Activated CD4-positive, alpha-beta memory T cell treated with anti-CD3 and anti-CD28 coated beads for 36 hours (primary cell): ENCODE measurements around the gene SERPINA4. TPM values are rescaled to one million over a fixed set of nuclear protein-coding genes. Genes with fewer than 3 reads are reported as not detected.

Source experiments
- CTCF ChIA-PET: fragments of 350-600 bp; sonication (Branson Sonifier 250); formaldehyde crosslinking; loops from one replicate; lab custom pipeline; 2021; ENCODE audit warnings: antibody characterized with exemption, inconsistent platforms; lab: Charles Lee
- POLR2A ChIA-PET: fragments of 350-600 bp; sonication (Branson Sonifier 250); formaldehyde crosslinking; loops from one replicate; lab custom pipeline; 2021; ENCODE audit warnings: antibody characterized with exemption; lab: Charles Lee
- DNase-seq: peaks from one replicate; pipeline ENCODE4 v3.0.0-alpha.2; 2020
- H3K27ac Mint-ChIP-seq: one replicate; pipeline ENCODE4 v1.8.0; 2021; ENCODE audit warnings: mixed read lengths
- H3K27me3 Mint-ChIP-seq: one replicate; pipeline ENCODE4 v1.8.0; 2021; ENCODE audit warnings: mixed read lengths
- H3K36me3 Mint-ChIP-seq: one replicate; pipeline ENCODE4 v1.8.0; 2021; ENCODE audit warnings: mixed read lengths
- H3K4me1 Mint-ChIP-seq: one replicate; pipeline ENCODE4 v1.8.0; 2021; ENCODE audit warnings: low read depth, mixed read lengths
- H3K4me3 Mint-ChIP-seq: one replicate; pipeline ENCODE4 v1.8.0; 2021; ENCODE audit warnings: mild to moderate bottlenecking, mixed read lengths
- H3K9me3 Mint-ChIP-seq: one replicate; pipeline ENCODE4 v1.8.0; 2021; ENCODE audit warnings: mixed read lengths
- intact Hi-C: fragments of 100-400 bp; cut with micrococcal nuclease; formaldehyde crosslinking; loops from one replicate; pipeline ENCODE4 v1.15.1; 2023
- total RNA-seq, 2 experiments: library from RNA; stranded (reverse); gene quantifications; one replicate each; pipeline ENCODE4 v1.2.3, GENCODE V29; 2021

The SERPINA4 gene
- total RNA-seq, 2 experiments from 2014 or later, result not detected

DNA sequence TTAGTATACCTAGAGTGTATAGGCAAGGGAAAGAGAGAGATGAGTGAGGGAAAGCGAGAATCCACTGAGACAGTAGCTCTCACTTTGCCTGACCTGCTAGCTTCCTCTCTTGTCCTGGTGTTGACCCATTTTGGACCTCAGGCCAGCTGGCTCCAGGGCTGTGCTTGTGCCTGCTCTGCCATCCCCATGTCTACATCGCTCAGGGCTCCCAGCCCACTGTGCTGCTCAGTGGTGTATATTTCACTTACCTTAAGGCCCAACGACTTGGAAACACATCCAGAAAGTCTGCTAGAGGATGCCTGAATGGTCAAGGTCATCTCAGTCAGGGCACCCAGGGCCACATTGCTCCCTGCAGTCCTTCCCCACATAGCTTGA lies 964 bp upstream of the SERPINA4 start:
- ChIA-PET POLR2A (no interaction called here), CTCF (interaction anchor here (0.9 to 1.0 kb wide), 2 partner anchors 11 to 14 kb away, joined by 3 to 4 read pairs; no protein-coding TSS in a partner anchor)
- no peaks in the 10 kb centered on the region for H3K36me3 Mint-ChIP-seq
- no peak overlapping the region for H3K4me3 Mint-ChIP-seq
- intact Hi-C loops, result no loop called here
- peaks cover 10% of the 10 kb centered on the region for H3K27me3 Mint-ChIP-seq
- no peaks in the 10 kb centered on the region for H3K4me1 Mint-ChIP-seq
- no peak overlapping the region for H3K27ac Mint-ChIP-seq
- no peak for DNase-seq
- peaks cover 3% of the 10 kb centered on the region for H3K9me3 Mint-ChIP-seq

DNA sequence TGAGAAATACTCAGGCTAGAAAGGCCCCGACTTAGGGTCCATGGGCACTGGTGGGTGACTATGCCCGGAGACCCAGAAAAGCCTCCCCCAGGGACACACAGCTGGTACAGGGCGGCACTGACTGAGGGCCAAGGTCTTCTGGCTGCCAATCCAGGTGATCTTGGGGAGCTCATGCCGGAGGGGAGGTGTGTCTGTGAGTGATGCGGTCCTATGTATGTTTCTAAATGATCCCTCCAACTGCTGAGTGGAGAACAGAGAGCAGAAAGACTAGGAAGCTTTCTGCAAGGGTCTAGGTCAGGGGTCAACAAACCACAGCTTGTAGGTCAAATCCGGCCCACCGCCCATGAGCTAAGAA lies 391 bp downstream of the SERPINA4 start:
- Mint-ChIP-seq H3K36me3 (no peaks in the 10 kb centered on the region), H3K4me1 (no peaks in the 10 kb centered on the region), H3K27me3 (peaks cover 8% of the 10 kb centered on the region), H3K9me3 (no peaks in the 10 kb centered on the region), H3K4me3 (no peak overlapping the region), H3K27ac (no peak overlapping the region)
- intact Hi-C loops, result no loop called here
- CTCF ChIA-PET, result interaction anchor here (1.6 kb wide), 1 partner anchor 12 kb away, joined by 14 read pairs; no protein-coding TSS in a partner anchor
- no peak for DNase-seq
- POLR2A ChIA-PET, result no interaction called here

DNA sequence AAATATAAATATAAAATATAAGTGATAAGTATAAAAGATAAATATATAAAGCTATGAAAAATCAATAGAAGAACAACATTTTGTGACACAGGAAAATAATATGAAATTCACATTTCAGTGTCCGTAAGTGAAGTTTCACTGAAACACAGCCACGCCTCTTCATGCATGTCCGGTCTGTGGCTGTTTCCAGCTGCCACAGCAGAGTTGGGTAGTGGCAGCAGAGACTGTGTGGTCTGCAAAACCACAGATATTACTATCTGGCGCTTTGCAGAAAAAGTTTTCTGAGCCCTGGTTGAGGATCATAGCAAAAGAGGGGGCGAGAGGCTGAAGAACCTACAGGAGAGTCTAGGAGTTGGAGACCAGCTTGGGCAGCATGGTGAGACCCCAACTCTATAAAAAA lies 780 bp downstream of the SERPINA4 start:
- POLR2A ChIA-PET, result no interaction called here
- Mint-ChIP-seq H3K27me3 (peaks cover 8% of the 10 kb centered on the region), H3K27ac (no peak overlapping the region), H3K4me3 (no peak overlapping the region), H3K9me3 (no peaks in the 10 kb centered on the region), H3K4me1 (no peaks in the 10 kb centered on the region), H3K36me3 (no peaks in the 10 kb centered on the region)
- CTCF ChIA-PET, result interaction anchor here (1.6 kb wide), 1 partner anchor 13 kb away, joined by 14 read pairs; no protein-coding TSS in a partner anchor
- DNase-seq, result no peak
- intact Hi-C loops, result no loop called here

DNA sequence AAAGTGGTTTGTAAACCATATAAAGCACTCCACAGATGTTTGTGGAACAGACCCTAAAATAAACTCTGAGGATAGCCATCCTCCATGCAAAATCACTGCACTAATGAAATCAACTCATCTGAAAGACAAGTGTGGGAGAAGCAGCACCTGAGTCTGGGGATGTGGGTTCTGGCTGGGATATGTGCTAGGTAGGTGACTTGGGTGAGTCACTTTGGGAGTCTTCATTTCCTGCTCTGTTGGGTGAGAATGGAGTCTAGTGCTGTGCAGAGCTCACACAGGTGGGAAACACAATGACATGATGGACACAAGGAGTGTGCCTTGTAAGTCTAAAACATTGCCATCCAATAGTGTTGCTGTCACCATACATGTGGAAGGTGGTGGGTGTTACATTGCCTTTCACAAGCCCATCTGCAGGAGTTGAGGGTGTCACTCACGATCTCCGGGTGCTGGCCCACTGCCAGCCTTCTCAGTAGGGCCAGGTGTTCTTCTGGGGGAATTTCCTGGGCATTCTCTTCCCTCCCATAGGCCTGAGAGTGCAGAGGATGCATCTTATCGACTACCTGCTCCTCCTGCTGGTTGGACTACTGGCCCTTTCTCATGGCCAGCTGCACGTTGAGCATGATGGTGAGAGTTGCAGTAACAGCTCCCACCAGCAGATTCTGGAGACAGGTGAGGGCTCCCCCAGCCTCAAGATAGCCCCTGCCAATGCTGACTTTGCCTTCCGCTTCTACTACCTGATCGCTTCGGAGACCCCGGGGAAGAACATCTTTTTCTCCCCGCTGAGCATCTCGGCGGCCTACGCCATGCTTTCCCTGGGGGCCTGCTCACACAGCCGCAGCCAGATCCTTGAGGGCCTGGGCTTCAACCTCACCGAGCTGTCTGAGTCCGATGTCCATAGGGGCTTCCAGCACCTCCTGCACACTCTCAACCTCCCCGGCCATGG lies 2.0 kb downstream of the SERPINA4 start:
- Mint-ChIP-seq H3K4me1 (no peaks in the 10 kb centered on the region), H3K4me3 (no peak overlapping the region), H3K27me3 (peaks cover 8% of the 10 kb centered on the region), H3K36me3 (no peaks in the 10 kb centered on the region), H3K27ac (no peak overlapping the region), H3K9me3 (no peaks in the 10 kb centered on the region)
- CTCF ChIA-PET, result no interaction called here
- intact Hi-C loops, result no loop called here
- DNase-seq, result no peak
- POLR2A ChIA-PET, result no interaction called here

DNA sequence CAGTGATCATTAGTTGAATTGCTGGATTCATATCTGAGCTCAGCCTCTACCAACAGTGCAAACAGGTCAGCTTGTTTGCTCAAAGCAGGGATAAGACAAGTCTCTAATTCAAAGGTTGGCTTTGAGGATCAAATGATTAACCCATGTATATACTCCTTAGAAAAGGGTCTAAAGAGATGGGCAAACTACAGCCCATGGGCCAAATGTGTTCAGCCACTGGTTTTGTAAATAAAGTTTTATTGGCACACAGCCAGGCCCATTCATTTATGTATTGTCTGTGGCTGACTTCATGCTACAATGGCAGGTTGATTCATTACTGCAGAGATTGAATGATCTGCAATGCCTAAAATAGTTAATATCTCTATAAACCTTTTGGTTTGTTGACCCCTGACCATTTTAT lies 3.1 kb downstream of the SERPINA4 start:
- no peak overlapping the region for H3K27ac Mint-ChIP-seq
- intact Hi-C loops, result no loop called here
- H3K4me3 Mint-ChIP-seq, result no peak overlapping the region

DNA sequence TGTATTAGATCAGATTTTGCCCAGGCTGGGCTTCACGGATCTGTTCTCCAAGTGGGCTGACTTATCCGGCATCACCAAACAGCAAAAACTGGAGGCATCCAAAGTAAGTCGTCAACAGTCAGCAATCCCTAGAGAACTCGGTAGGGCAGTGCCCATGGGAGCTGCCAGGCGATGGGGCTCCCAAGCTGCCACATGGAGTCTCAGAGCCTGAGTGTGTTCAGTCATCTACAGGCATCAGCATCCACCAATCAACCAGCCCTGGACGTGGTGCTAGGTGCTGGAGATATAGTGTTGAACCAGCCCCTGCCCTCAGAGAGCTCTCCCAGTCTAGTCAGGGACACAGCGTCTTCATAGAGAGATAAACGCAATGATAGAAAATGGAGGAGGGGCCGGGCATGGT lies 6.9 kb downstream of the SERPINA4 start:
- Mint-ChIP-seq H3K9me3 (no peaks in the 10 kb centered on the region), H3K27ac (no peak overlapping the region), H3K4me3 (no peak overlapping the region), H3K4me1 (no peaks in the 10 kb centered on the region), H3K27me3 (peaks cover 4% of the 10 kb centered on the region), H3K36me3 (no peaks in the 10 kb centered on the region)
- intact Hi-C loops, result no loop called here
- POLR2A ChIA-PET, result no interaction called here
- CTCF ChIA-PET, result no interaction called here
- DNase-seq, result no peak

More for the DNA sequence above, 3.1 kb downstream of the SERPINA4 start:
- ChIA-PET CTCF (no interaction called here), POLR2A (no interaction called here)
- no peaks in the 10 kb centered on the region for H3K36me3 Mint-ChIP-seq
- H3K27me3 Mint-ChIP-seq, result peaks cover 3% of the 10 kb centered on the region
- no peaks in the 10 kb centered on the region for H3K4me1 Mint-ChIP-seq
- H3K9me3 Mint-ChIP-seq, result no peaks in the 10 kb centered on the region
- DNase-seq, result no peak

DNA sequence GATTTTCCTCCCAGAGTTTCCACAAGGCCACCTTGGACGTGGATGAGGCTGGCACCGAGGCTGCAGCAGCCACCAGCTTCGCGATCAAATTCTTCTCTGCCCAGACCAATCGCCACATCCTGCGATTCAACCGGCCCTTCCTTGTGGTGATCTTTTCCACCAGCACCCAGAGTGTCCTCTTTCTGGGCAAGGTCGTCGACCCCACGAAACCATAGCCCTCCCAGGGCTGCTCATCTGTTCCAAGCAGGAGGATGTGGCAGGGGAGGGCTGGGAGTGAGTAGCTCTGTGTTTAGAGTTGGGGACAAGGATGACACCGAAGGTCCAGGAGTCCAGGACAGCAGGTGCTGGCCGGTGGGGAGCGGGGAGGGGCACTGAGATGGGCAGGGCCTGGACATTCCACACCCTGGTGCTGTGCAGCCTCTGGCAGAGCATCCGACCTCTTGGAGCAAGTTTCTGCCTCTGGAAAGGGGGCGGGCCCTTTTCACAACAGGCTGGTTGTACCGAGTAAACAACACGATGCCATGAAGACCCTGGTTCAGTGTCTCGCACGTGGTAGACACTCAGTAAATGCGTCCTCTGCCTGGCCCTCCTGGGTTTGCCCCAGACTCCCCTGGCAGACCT lies 8.2 kb downstream of the SERPINA4 start:
- CTCF ChIA-PET, result no interaction called here
- Mint-ChIP-seq H3K4me3 (no peak overlapping the region), H3K4me1 (no peaks in the 10 kb centered on the region), H3K27ac (no peak overlapping the region), H3K9me3 (no peaks in the 10 kb centered on the region), H3K27me3 (peaks cover 2% of the 10 kb centered on the region), H3K36me3 (no peaks in the 10 kb centered on the region)
- DNase-seq, result no peak
- POLR2A ChIA-PET, result no interaction called here
- intact Hi-C loops, result no loop called here

DNA sequence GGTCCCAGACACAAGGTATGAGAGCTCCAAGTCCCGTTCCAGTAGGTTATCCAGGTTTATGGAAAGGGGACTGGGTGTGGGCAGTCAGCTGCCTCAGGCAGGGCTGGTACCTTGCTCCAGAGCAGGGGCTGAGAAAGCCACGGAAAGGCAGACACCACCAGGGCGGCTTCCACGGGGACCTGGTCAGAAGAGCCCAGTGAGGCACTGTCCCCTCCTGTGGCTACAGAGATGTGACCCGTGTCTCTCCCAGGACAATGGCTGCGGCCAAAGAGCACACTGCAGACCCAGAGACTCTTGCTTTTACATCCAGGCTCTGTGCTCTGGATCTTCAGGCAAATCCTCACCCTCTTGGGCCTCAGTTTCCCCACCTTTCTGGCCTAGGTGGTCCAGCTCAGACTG lies 8.8 kb downstream of the SERPINA4 start:
- DNase-seq, result no peak
- ChIA-PET POLR2A (no interaction called here), CTCF (no interaction called here)
- Mint-ChIP-seq H3K36me3 (no peaks in the 10 kb centered on the region), H3K9me3 (no peaks in the 10 kb centered on the region), H3K4me3 (no peak overlapping the region), H3K27me3 (peaks cover 2% of the 10 kb centered on the region), H3K27ac (no peak overlapping the region), H3K4me1 (no peaks in the 10 kb centered on the region)
- intact Hi-C loops, result no loop called here

DNA sequence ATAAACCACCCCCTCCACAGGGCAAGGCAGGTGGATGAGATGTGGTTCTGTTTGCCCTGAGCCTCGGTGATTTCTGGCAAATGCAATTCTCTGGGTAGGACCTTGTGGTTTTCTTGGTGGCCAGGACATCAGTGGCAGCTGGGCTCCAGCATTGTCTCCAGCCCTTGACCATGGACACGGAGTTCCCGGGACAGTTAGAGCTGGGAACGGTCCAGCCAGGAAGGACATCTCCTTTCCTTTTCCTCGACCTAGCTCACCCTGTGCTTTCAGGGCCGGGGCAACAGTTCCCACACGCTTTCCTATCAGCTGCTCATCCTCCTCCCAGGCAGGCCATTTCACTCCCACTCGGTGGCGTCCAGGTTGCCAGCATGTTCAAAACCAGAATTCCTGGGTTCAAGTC lies 9.2 kb downstream of the SERPINA4 start:
- intact Hi-C loops, result no loop called here
- Mint-ChIP-seq H3K9me3 (no peaks in the 10 kb centered on the region), H3K4me3 (no peak overlapping the region), H3K27me3 (peaks cover 2% of the 10 kb centered on the region), H3K36me3 (no peaks in the 10 kb centered on the region), H3K27ac (no peak overlapping the region), H3K4me1 (no peaks in the 10 kb centered on the region)
- ChIA-PET POLR2A (no interaction called here), CTCF (interaction anchor here (1.8 kb wide), 1 partner anchor 21 kb away, joined by 4 read pairs; no protein-coding TSS in a partner anchor)
- no peak for DNase-seq

DNA sequence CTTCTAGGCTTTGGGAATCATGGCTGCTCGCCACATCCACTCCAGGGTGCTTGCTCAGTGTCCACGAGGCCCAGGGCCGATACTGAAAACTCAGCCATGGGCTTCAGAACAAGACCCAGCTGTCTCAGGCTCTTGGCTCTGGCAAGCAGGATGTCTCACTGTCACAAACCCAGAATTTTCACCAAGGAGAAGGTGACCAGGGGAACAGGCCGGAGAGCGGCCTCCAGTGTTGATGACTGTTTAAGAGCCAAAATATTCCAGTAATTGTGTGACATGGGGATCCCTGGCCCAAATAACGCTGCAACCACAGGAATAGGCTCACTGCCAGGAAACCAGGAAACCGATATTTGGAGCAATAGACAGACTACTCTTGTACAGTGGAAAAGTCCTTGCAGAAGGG lies 10.2 kb downstream of the SERPINA4 start:
- Mint-ChIP-seq H3K9me3 (no peaks in the 10 kb centered on the region), H3K27ac (no peak overlapping the region), H3K4me3 (no peak overlapping the region), H3K27me3 (peaks cover 2% of the 10 kb centered on the region), H3K4me1 (no peaks in the 10 kb centered on the region), H3K36me3 (no peaks in the 10 kb centered on the region)
- ChIA-PET CTCF (interaction anchor here (1.8 kb wide), 1 partner anchor 22 kb away, joined by 4 read pairs; no protein-coding TSS in a partner anchor), POLR2A (no interaction called here)
- DNase-seq, result no peak
- intact Hi-C loops, result no loop called here

DNA sequence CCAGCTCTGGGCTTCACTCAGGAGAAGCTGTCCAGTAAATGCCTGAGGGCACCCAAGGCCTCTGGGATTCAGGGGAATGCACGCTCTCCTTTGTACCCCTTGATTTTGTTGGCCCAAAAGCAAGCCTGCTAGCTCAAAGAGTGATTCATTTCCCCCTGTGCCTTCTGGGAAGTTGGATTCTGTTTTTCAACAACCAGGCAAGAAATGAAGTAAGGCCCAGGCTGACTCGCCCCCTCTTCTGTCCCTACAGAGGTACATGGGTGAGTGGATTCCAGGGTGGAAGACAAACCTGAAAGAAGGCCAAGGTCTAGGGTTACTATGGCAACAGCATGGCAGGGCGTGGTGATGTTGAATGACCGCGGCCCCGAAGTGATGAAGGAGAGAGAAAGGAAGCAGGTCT lies 10.7 kb downstream of the SERPINA4 start:
- H3K4me1 Mint-ChIP-seq, result no peaks in the 10 kb centered on the region
- no peak for DNase-seq
- intact Hi-C loops, result no loop called here
- H3K4me3 Mint-ChIP-seq, result no peak overlapping the region
- no peaks in the 10 kb centered on the region for H3K36me3 Mint-ChIP-seq
- ChIA-PET CTCF (interaction anchor here (1.8 kb wide), 1 partner anchor 23 kb away, joined by 4 read pairs; no protein-coding TSS in a partner anchor), POLR2A (no interaction called here)
- no peaks in the 10 kb centered on the region for H3K9me3 Mint-ChIP-seq
- H3K27ac Mint-ChIP-seq, result no peak overlapping the region
- H3K27me3 Mint-ChIP-seq, result peaks cover 2% of the 10 kb centered on the region

DNA sequence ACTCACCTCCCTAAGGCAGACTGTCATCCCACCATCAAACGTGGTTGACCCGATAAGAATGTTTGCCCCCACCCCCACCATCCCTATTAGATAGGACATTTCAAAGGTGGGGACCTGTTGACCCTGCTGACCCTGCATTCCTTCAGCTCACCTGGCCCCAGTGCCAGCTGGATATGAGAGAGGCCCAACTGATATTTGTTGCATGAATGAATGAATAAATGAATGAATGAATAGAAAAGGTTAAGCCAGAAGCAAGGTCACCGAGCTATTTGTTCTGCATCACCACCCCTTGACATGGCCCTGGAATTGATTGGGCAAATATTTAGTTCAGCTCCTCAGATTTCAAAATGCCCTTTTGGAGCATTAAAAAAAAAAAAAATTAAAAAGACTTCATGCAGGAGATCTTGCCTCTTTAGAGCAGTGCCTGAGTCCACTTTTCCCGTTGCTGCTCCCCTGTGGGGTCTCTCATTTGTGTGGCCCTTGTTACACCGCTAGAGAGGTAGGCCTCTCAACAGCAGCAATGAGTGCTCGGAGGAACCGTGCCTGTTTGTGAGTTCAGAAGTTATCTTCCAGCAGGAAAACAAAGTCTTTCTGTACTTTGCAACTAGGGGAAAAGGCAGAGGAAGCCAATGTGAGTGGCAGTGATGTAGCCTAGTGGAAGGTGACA lies 11.5 kb downstream of the SERPINA4 start:
- intact Hi-C loops, result no loop called here
- H3K4me3 Mint-ChIP-seq, result no peak overlapping the region
- no peaks in the 10 kb centered on the region for H3K9me3 Mint-ChIP-seq
- H3K27ac Mint-ChIP-seq, result no peak overlapping the region
- H3K4me1 Mint-ChIP-seq, result no peaks in the 10 kb centered on the region
- H3K36me3 Mint-ChIP-seq, result no peaks in the 10 kb centered on the region
- ChIA-PET CTCF (interaction anchor here (2.0 kb wide), 1 partner anchor 24 kb away, joined by 6 read pairs; no protein-coding TSS in a partner anchor), POLR2A (no interaction called here)
- peaks cover 2% of the 10 kb centered on the region for H3K27me3 Mint-ChIP-seq
- DNase-seq, result no peak
